Spleen (tissue), 11 donors: ENCODE results near the gene NCBP3. TPM values are rescaled to one million over a fixed set of nuclear protein-coding genes. Genes with fewer than 3 reads are reported as not detected.
A peak's percentile ranks its signal among the peaks of the same experiment; 100 is the strongest.

Source experiments
- DNase-seq: peaks from one replicate; pipeline ENCODE4 v3.0.0-alpha.2; 2020
- H3K27ac ChIP-seq, 8 donors: fragments of 200-600 bp; sonication (generic) in 7 of 8; 1 replicate in 4 of 8; 2 replicates in 4 of 8; pipeline versions ENCODE4 v1.5.0 to v1.8.0; 2016 to 2021; ENCODE audit warnings: inconsistent platforms in 4 of 8, mild to moderate bottlenecking in 4 of 8, moderate library complexity in 1 of 8
- H3K27me3 ChIP-seq, 7 donors: fragments of 200-600 bp; sonication (generic) in 6 of 7; replicated peaks in 1 of 7; 1 replicate in 4 of 7; 2 replicates in 3 of 7; pipeline versions ENCODE4 v1.5.0 to v1.8.0; 2016 to 2021; ENCODE audit warnings: inconsistent platforms in 3 of 7, mild to moderate bottlenecking in 1 of 7
- H3K36me3 ChIP-seq, 6 donors: fragments of 200-600 bp; sonication (generic) in 5 of 6; 1 replicate in 4 of 6; 2 replicates in 2 of 6; pipeline versions ENCODE4 v1.5.0 to v1.8.0; 2016 to 2021; ENCODE audit warnings: inconsistent platforms in 2 of 6
- H3K4me1 ChIP-seq, 6 donors: fragments of 200-600 bp; sonication (generic) in 5 of 6; 1 replicate in 3 of 6; 2 replicates in 3 of 6; pipeline versions ENCODE4 v1.5.0 to v1.8.0; 2016 to 2021; ENCODE audit warnings: inconsistent platforms in 3 of 6
- H3K4me3 ChIP-seq, 8 donors: fragments of 200-600 bp; sonication (generic) in 7 of 8; 1 replicate in 4 of 8; 2 replicates in 4 of 8; pipeline versions ENCODE4 v1.5.0 to v1.8.0; 2016 to 2021; ENCODE audit warnings: inconsistent platforms in 4 of 8, mild to moderate bottlenecking in 4 of 8, moderate library complexity in 2 of 8
- H3K9me3 ChIP-seq, 8 donors: fragments of 200-600 bp; sonication (generic) in 7 of 8; 1 replicate in 4 of 8; 2 replicates in 4 of 8; pipeline versions ENCODE4 v1.5.0 to v1.8.0; 2016 to 2021; ENCODE audit warnings: inconsistent platforms in 4 of 8
- POLR2A ChIP-seq, 3 donors: fragments of 450-650 bp; IDR thresholded peaks; one replicate each; pipeline ENCODE4 v1.5.1; 2017; ENCODE audit warnings: antibody characterized with exemption in 3 of 3, mild to moderate bottlenecking in 1 of 3
- POLR2AphosphoS5 ChIP-seq, 3 donors: sonication (generic); formaldehyde crosslinking; IDR thresholded peaks; one replicate each; pipeline ENCODE4 v1.5.1; 2017; ENCODE audit warnings: antibody characterized with exemption in 3 of 3
- WGBS, 5 donors: extraction: QIAGEN DNeasy Blood & Tissue Kit in 3 of 5; methylation state at CpG; one replicate each; pipeline versions ENCODE4 v1.1.5 to v1.1.7; 2013 to 2018; 5-methylcytosine and 5-hydroxymethylcytosine counted together
- intact Hi-C: fragments of 100-400 bp; cut with DNase I; formaldehyde crosslinking; loops from one replicate; pipeline ENCODE4 v1.15.0; 2023; ENCODE audit warnings: low total_unique reads
- polyA plus RNA-seq, 3 donors: library from polyadenylated mRNA; stranded (reverse); fragments of 200-250 nt; gene quantifications; one replicate each; pipeline ENCODE4 v1.2.1, GENCODE V29; 2013
- total RNA-seq, 7 donors: library from RNA; depleted of rRNA in 3 of 7; stranded (reverse); fragments of >200 nt in 3 of 7; fragmentation: NEBNext Ultra II Directional in 4 of 7; extraction: Animal tissue kit (Norgen Biotek cat#: 25700) in 4 of 7; gene quantifications; one replicate each; pipeline versions ENCODE4 v1.1.0 to v1.2.1, GENCODE V29; 2016 to 2021
- TF ChIP-seq, protein P1 (sequence below), 11 experiments: fragments of 200-600 bp in 7 of 11; fragments of 450-650 bp in 4 of 11; sonication (generic) in 4 of 11; IDR thresholded peaks in 8 of 11; conservative IDR thresholded peaks in 3 of 11; 1 replicate in 7 of 11; 2 replicates in 4 of 11; pipeline versions ENCODE4 v1.4.0 to v1.8.0; 2016 to 2021; ENCODE audit warnings: antibody characterized with exemption in 11 of 11, inconsistent platforms in 4 of 11, mild to moderate bottlenecking in 1 of 11
- donor health status: healthy with polysubstance abuse.
- donor health status: DM: no; HTN: no; CAD: no; lungs with moderate emphysema.
- donor health status: DM: no; HTN: no; CAD: no.
- donor health status: Bipolar disorder and iron deficiency.
- donor health status: healthy.
- donor health status: DM: no; HTN: no; CAD: no.
- donor health status: DM: yes; HTN: yes; CAD: no.

The NCBP3 gene
- total and polyA plus RNA-seq, 10 donors = 13.0 to 43.9 (median 32.6) TPM

DNA sequence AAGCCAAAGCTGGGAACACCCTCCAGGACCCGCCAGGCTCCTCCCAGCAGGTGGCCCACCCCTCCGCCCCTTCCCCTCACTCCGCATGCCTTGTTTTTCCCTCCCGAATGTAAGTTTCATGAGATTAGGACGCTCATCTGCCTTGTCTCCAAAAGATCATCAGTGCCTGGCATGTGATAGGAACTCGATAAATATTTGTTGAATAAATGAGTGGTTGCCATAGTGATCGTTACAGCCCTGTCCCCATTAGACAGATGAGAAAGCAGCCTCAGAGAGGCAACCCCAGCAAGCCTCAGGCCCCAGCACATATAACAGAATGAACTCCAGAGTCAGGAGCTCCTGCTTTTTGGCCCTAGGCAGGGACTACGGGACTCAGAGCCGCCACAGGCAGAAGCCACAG is 41.8 kb upstream of the NCBP3 start:
- no peaks in the 10 kb centered on the region for H3K9me3 ChIP-seq
- peak overlapping the region in 4 of 8 donors; percentile 72 to 95 (median 89) for H3K27ac ChIP-seq
- WGBS, 5 donors = 80 to 92% (median 83%) methylated on average over 9 of the region's 9 CpGs
- H3K4me1 ChIP-seq = peaks cover 14 to 77% (median 46%) of the 10 kb centered on the region in 6 donors
- intact Hi-C loops = no loop called here
- H3K36me3 ChIP-seq = peaks cover 0 to 29% (median 3%) of the 10 kb centered on the region in 6 donors
- H3K27me3 ChIP-seq = no peaks in the 10 kb centered on the region
- no peak overlapping the region for H3K4me3 ChIP-seq
- DNase-seq = no peak
- TF ChIP-seq POLR2A (IDR thresholded peaks at IDR 0.05) = no peak
- TF ChIP-seq, protein P1, sequence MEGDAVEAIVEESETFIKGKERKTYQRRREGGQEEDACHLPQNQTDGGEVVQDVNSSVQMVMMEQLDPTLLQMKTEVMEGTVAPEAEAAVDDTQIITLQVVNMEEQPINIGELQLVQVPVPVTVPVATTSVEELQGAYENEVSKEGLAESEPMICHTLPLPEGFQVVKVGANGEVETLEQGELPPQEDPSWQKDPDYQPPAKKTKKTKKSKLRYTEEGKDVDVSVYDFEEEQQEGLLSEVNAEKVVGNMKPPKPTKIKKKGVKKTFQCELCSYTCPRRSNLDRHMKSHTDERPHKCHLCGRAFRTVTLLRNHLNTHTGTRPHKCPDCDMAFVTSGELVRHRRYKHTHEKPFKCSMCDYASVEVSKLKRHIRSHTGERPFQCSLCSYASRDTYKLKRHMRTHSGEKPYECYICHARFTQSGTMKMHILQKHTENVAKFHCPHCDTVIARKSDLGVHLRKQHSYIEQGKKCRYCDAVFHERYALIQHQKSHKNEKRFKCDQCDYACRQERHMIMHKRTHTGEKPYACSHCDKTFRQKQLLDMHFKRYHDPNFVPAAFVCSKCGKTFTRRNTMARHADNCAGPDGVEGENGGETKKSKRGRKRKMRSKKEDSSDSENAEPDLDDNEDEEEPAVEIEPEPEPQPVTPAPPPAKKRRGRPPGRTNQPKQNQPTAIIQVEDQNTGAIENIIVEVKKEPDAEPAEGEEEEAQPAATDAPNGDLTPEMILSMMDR (IDR thresholded peaks at IDR 0.05 in 8 of 11, conservative IDR thresholded peaks at IDR 0.05 in 3 of 11) = no peak
- TF ChIP-seq POLR2AphosphoS5 (IDR thresholded peaks at IDR 0.05) = no peak

DNA sequence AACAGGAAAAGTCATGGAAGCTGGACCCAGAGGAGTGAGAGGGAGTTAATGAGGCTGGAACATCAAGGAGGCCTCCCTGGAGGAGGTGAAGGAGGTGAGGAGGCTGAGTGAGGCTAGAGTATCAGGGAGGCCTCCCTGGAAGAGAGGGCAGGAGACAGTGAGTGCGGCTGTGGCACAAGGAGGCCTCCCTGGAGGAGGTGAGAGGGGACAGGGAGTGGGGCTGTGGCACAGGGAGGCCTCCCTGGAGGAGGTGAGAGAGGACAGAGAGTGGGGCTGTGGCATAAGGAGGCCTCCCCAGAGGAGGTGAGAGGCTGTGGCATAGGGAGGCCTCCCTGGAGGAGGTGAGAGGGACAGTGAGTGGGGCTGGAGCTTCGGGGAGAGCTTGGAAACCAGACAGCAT is 41.3 kb upstream of the NCBP3 start:
- H3K4me1 ChIP-seq = peaks cover 14 to 74% (median 44%) of the 10 kb centered on the region in 6 donors
- no peak for DNase-seq
- TF ChIP-seq POLR2AphosphoS5 (IDR thresholded peaks at IDR 0.05) = no peak
- TF ChIP-seq, protein P1 (IDR thresholded peaks at IDR 0.05 in 8 of 11, conservative IDR thresholded peaks at IDR 0.05 in 3 of 11) = no peak
- TF ChIP-seq POLR2A (IDR thresholded peaks at IDR 0.05) = no peak
- H3K36me3 ChIP-seq = peaks cover 0 to 33% (median 4%) of the 10 kb centered on the region in 6 donors
- intact Hi-C loops = no loop called here
- WGBS, 5 donors = 59 to 88% (median 66%) methylated on average over 2 of the region's 2 CpGs
- peak overlapping the region in 1 of 8 donors; percentile 49 for H3K4me3 ChIP-seq
- H3K27ac ChIP-seq = peak overlapping the region in 7 of 8 donors; percentile 72 to 95 (median 88)
- no peaks in the 10 kb centered on the region for H3K9me3 ChIP-seq
- no peaks in the 10 kb centered on the region for H3K27me3 ChIP-seq

DNA sequence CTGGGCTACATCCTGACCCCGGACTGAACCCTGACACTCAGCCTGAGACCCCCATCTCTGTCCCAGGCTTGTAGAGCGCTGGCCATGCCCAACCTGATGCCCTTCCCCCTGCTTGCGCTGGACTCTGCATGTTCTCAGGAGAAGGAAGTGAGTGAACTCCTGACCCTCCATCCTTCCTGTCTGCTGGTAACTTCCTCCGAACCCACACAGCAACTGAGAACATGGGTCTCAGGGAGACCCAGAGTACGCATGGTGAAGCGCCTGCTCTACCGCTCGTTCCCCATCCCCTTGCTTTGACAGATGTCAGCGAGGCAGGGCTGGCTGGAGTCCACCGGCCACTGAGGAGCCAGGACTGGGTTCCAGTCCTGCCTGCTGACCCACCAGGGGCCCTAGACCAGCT is 40.7 kb upstream of the NCBP3 start:
- Histone ChIP-seq H3K4me3 (peak overlapping the region in 1 of 8 donors; percentile 49), H3K27me3 (no peaks in the 10 kb centered on the region), H3K27ac (peak overlapping the region in 7 of 8 donors; percentile 72 to 95 (median 88)), H3K36me3 (peaks cover 0 to 39% (median 4%) of the 10 kb centered on the region in 6 donors), H3K9me3 (no peaks in the 10 kb centered on the region), H3K4me1 (peaks cover 12 to 68% (median 38%) of the 10 kb centered on the region in 6 donors)
- intact Hi-C loops = no loop called here
- peak; percentile 68 to 86 (median 70) for TF ChIP-seq POLR2AphosphoS5 (IDR thresholded peaks at IDR 0.05)
- TF ChIP-seq, protein P1 (IDR thresholded peaks at IDR 0.05 in 8 of 11, conservative IDR thresholded peaks at IDR 0.05 in 3 of 11) = no peak
- 18 to 41% (median 34%) methylated on average over 10 of the region's 10 CpGs for WGBS, 5 donors
- DNase-seq = peak; percentile 88

DNA sequence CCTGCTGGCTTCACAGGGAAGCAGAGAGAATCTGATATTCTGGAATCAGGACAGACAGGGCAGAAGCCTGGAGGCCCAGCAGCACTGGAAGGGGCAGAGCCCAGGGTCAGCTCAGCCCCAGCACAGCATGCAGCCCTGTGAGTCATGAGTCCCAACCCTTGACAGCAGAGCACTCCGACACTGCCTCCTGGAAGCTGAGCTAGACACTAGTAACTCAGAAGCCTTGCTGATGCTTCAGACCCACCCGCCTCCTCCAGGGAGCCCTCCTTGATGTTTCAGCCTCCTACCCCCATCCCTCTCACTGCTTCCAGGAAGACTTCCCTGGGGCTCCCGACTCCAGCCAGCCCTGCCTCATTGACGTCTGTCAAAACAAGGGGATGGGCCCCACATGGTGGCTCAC is 39.9 kb upstream of the NCBP3 start:
- peaks cover 0 to 45% (median 4%) of the 10 kb centered on the region in 6 donors for H3K36me3 ChIP-seq
- no peak overlapping the region for H3K4me3 ChIP-seq
- no peaks in the 10 kb centered on the region for H3K9me3 ChIP-seq
- WGBS, 5 donors = 81 to 94% (median 87%) methylated on average over 3 to 4 of the region's 4 CpGs
- TF ChIP-seq, protein P1 (IDR thresholded peaks at IDR 0.05 in 8 of 11, conservative IDR thresholded peaks at IDR 0.05 in 3 of 11) = no peak
- TF ChIP-seq POLR2AphosphoS5 (IDR thresholded peaks at IDR 0.05) (no peak), POLR2A (IDR thresholded peaks at IDR 0.05) (no peak)
- peak overlapping the region in 4 of 8 donors; percentile 88 to 95 (median 89) for H3K27ac ChIP-seq
- H3K4me1 ChIP-seq = peaks cover 8 to 60% (median 31%) of the 10 kb centered on the region in 6 donors
- no peak for DNase-seq
- H3K27me3 ChIP-seq = no peaks in the 10 kb centered on the region
- intact Hi-C loops = no loop called here
